ENCODE data around the gene TAX1BP1.

Gene TAX1BP1

GRCh38 chr7:27784399-27785053 lies 44.6 kb downstream of the TAX1BP1 start:
- peak; percentile 37 for DNase-seq

GRCh38 chr7:27788437-27788836 lies 48.5 kb downstream of the TAX1BP1 start:
- DNase-seq: no peak

- DNase-seq: no peak
These were observed 53.8 kb downstream of the TAX1BP1 start for GRCh38 chr7:27793780-27794179.

GRCh38 chr7:27795977-27796376 lies 56.0 kb downstream of the TAX1BP1 start:
- no peak for DNase-seq

GRCh38 chr7:27799212-27799611 lies 59.2 kb downstream of the TAX1BP1 start:
- no peak for DNase-seq

- no peak for DNase-seq
These were observed 63.0 kb downstream of the TAX1BP1 start for GRCh38 chr7:27802999-27803398.

- no peak for DNase-seq
These were observed 64.2 kb downstream of the TAX1BP1 start for GRCh38 chr7:27804139-27804538.

- DNase-seq: no peak
These were observed 68.7 kb downstream of the TAX1BP1 start for GRCh38 chr7:27808626-27809025.

- DNase-seq: no peak
These were observed 70.2 kb downstream of the TAX1BP1 start for GRCh38 chr7:27810186-27810585.

- DNase-seq: no peak
These were observed 72.7 kb downstream of the TAX1BP1 start for GRCh38 chr7:27812706-27813105.

- no peak for DNase-seq
These were observed 82.3 kb downstream of the TAX1BP1 start for GRCh38 chr7:27822245-27822644.

GRCh38 chr7:27825891-27826290 lies 85.9 kb downstream of the TAX1BP1 start:
- DNase-seq: no peak

- no peak for DNase-seq
These were observed 86.4 kb downstream of the TAX1BP1 start for GRCh38 chr7:27826357-27826756.

GRCh38 chr7:27834179-27834921 lies 94.4 kb downstream of the TAX1BP1 start:
- DNase-seq: no peak

GRCh38 chr7:27835376-27835775 lies 95.4 kb downstream of the TAX1BP1 start:
- no peak for DNase-seq

GRCh38 chr7:27836536-27836935 lies 96.6 kb downstream of the TAX1BP1 start:
- DNase-seq: no peak

GRCh38 chr7:27839099-27839498 lies 99.1 kb downstream of the TAX1BP1 start:
- DNase-seq: no peak

GRCh38 chr7:27840313-27840712 lies 100.4 kb downstream of the TAX1BP1 start:
- DNase-seq: no peak

- no peak for DNase-seq
These were observed 100.9 kb downstream of the TAX1BP1 start for GRCh38 chr7:27840760-27841364.

GRCh38 chr7:27842094-27842692 lies 102.2 kb downstream of the TAX1BP1 start:
- DNase-seq: no peak

GRCh38 chr7:27842851-27843250 lies 102.9 kb downstream of the TAX1BP1 start:
- DNase-seq: no peak

- no peak for DNase-seq
These were observed 103.8 kb downstream of the TAX1BP1 start for GRCh38 chr7:27843584-27844305.

GRCh38 chr7:27846388-27846787 lies 106.4 kb downstream of the TAX1BP1 start:
- DNase-seq: no peak
